HCT116 (cell line): ENCODE data around the gene HS6ST1. TPM values are rescaled to one million over a fixed set of nuclear protein-coding genes. Genes with fewer than 3 reads are reported as not detected.

Source experiments
- ATAC-seq: fragments of 200-7000 bp; cut with Tn5 transposase; 2 replicates; pipeline ENCODE4 v1.9.1; 2020; ENCODE audit warnings: mild to moderate bottlenecking, moderate library complexity
- BruUV-seq: library from RNA; stranded (reverse); fragments of 400-500 nt; replicated peaks from 2 replicates; lab custom pipeline; 2021; lab: Mats Ljungman, UMichigan
- CTCF ChIA-PET: fragments of 300-600 bp; sonication (Branson Sonifier 250); formaldehyde crosslinking; loops from one replicate; lab custom pipeline; 2021; ENCODE audit warnings: antibody characterized with exemption; lab: Charles Lee
- POLR2A ChIA-PET: fragments of 300-600, 350-600 bp; sonication (Branson Sonifier 250); formaldehyde crosslinking; loops from one replicate; lab custom pipeline; 2021; ENCODE audit warnings: antibody characterized with exemption; lab: Charles Lee
- RAD21 ChIA-PET, 2 experiments: fragments of 300-600 bp; sonication (Branson Sonifier 250); formaldehyde crosslinking; loops; one replicate each; lab custom pipeline; 2023; ENCODE audit warnings: low total read pairs in 2 of 2; ENCODE audit not compliant: uncharacterized antibody in 2 of 2, unreplicated experiment in 2 of 2, low non-redundant PET in 1 of 2; lab: Charles Lee
- DNase-seq: peaks from one replicate; pipeline ENCODE4 v3.0.0-alpha.2; 2010; ENCODE audit warnings: low read depth, low spot score
- H2AFZ ChIP-seq: fragments of 200-600 bp; shearing (Covaris generic), sonication (generic); 2 replicates; pipeline ENCODE4 v1.6.1; 2017; ENCODE audit warnings: low read depth, mixed run types, mixed read lengths, antibody characterized with exemption, low read length; ENCODE audit not compliant: poor library complexity, severe bottlenecking
- H3K27ac ChIP-seq: 2 replicates; pipeline ENCODE4 v1.5.1; 2012; ENCODE audit warnings: low read depth, low read length
- H3K27me3 ChIP-seq: fragments of 200-600 bp; sonication (generic); 2 replicates; pipeline ENCODE4 v1.6.1; 2016; ENCODE audit warnings: mixed run types, low read length, mixed read lengths; ENCODE audit not compliant: insufficient read depth
- H3K36me3 ChIP-seq, 2 experiments: fragments of 200-500 bp in 1 of 2; fragments of 200-600 bp in 1 of 2; sonication (Bioruptor generic) in 1 of 2; sonication (generic) in 1 of 2; 2 replicates each; pipeline versions ENCODE4 v1.5.1 to v1.6.1; 2014 to 2016; ENCODE audit warnings: low read length in 2 of 2, inconsistent platforms in 1 of 2, mixed read lengths in 1 of 2, mixed run types in 1 of 2; ENCODE audit not compliant: insufficient read depth in 2 of 2, control insufficient read depth in 1 of 2
- H3K4me1 ChIP-seq, 2 experiments: fragments of 200-600 bp in 1 of 2; sonication (generic) in 1 of 2; 2 replicates each; pipeline versions ENCODE4 v1.5.1 to v1.6.1; 2012 to 2017; ENCODE audit warnings: low read length in 2 of 2, inconsistent platforms in 1 of 2, mild to moderate bottlenecking in 1 of 2, mixed read lengths in 1 of 2, mixed run types in 1 of 2, moderate library complexity in 1 of 2; ENCODE audit not compliant: insufficient read depth in 2 of 2, control insufficient read depth in 1 of 2
- H3K4me2 ChIP-seq: fragments of 200-600 bp; sonication (generic); 2 replicates; pipeline ENCODE4 v1.6.1; 2017; ENCODE audit warnings: mixed run types, low read length, mixed read lengths
- H3K4me3 ChIP-seq, 2 experiments: fragments of 200-600 bp in 1 of 2; sonication (generic) in 1 of 2; replicated peaks in 1 of 2; 2 replicates each; pipeline ENCODE4 v1.5.1; 2011 to 2016; ENCODE audit warnings: low read length in 2 of 2, control low read depth in 1 of 2, low read depth in 1 of 2, mild to moderate bottlenecking in 1 of 2, mixed read lengths in 1 of 2, mixed run types in 1 of 2
- H3K79me2 ChIP-seq: fragments of 200-600 bp; sonication (generic); 2 replicates; pipeline ENCODE4 v1.6.1; 2017; ENCODE audit warnings: mild to moderate bottlenecking, mixed run types, low read length, moderate library complexity, mixed read lengths; ENCODE audit not compliant: insufficient read depth
- H3K9ac ChIP-seq: fragments of 200-600 bp; sonication (generic); 2 replicates; pipeline ENCODE4 v1.6.1; 2016; ENCODE audit warnings: low read length, mixed read lengths
- H3K9me2 ChIP-seq: fragments of 200-600 bp; sonication (generic), shearing (Covaris generic); 2 replicates; pipeline ENCODE4 v1.6.1; 2017; ENCODE audit warnings: mixed run types, mild to moderate bottlenecking, moderate library complexity; ENCODE audit not compliant: insufficient read depth
- H3K9me3 ChIP-seq, 2 experiments: fragments of 200-500 bp in 1 of 2; fragments of 200-600 bp in 1 of 2; sonication (Bioruptor generic) in 1 of 2; sonication (generic) in 1 of 2; 2 replicates each; pipeline ENCODE4 v1.6.1; 2014 to 2017; ENCODE audit warnings: low read length in 2 of 2, mixed read lengths in 2 of 2, inconsistent platforms in 1 of 2, low read depth in 1 of 2, mild to moderate bottlenecking in 1 of 2, mixed run types in 1 of 2, moderate library complexity in 1 of 2; ENCODE audit not compliant: control insufficient read depth in 1 of 2, insufficient read depth in 1 of 2
- H4K20me1 ChIP-seq: fragments of 200-600 bp; sonication (generic), shearing (Covaris generic); 2 replicates; pipeline ENCODE4 v1.6.1; 2017; ENCODE audit warnings: mixed run types, mild to moderate bottlenecking, moderate library complexity; ENCODE audit not compliant: insufficient read depth
- CBX3 ChIP-seq: IDR thresholded peaks from 2 replicates; pipeline ENCODE4 v1.6.1; 2012; ENCODE audit warnings: low read depth
- EGR1 ChIP-seq: IDR thresholded peaks from 2 replicates; pipeline ENCODE4 v1.6.1; 2012; ENCODE audit warnings: low read depth
- ELF1 ChIP-seq: IDR thresholded peaks from 2 replicates; pipeline ENCODE4 v1.6.1; 2012; ENCODE audit warnings: low read depth, borderline replicate concordance
- EZH2 ChIP-seq: fragments of 200-600 bp; sonication (generic); IDR thresholded peaks from 2 replicates; pipeline ENCODE4 v1.6.1; 2017; ENCODE audit warnings: antibody characterized with exemption, mixed run types
- FOSL1 ChIP-seq: IDR thresholded peaks from 2 replicates; pipeline ENCODE4 v1.6.1; 2012; ENCODE audit warnings: low read depth
- JUND ChIP-seq: IDR thresholded peaks from 2 replicates; pipeline ENCODE4 v1.6.1; 2012
- MAX ChIP-seq: IDR thresholded peaks from 2 replicates; pipeline ENCODE4 v1.6.1; 2012
- POLR2A ChIP-seq: IDR thresholded peaks from 2 replicates; pipeline ENCODE4 v1.7.0; 2011; ENCODE audit warnings: borderline replicate concordance; ENCODE audit not compliant: insufficient read depth, insufficient read length; ENCODE audit errors: extremely low read depth
- RAD21 ChIP-seq: IDR thresholded peaks from 2 replicates; pipeline ENCODE4 v1.6.1; 2012; ENCODE audit warnings: low read depth, mild to moderate bottlenecking
- SP1 ChIP-seq: IDR thresholded peaks from 2 replicates; pipeline ENCODE4 v1.6.1; 2012; ENCODE audit warnings: low read depth
- SRF ChIP-seq: IDR thresholded peaks from 2 replicates; pipeline ENCODE4 v1.6.1; 2012; ENCODE audit warnings: low read depth
- YY1 ChIP-seq: IDR thresholded peaks from 2 replicates; pipeline ENCODE4 v1.6.1; 2011; ENCODE audit warnings: low read length, low read depth, moderate library complexity, mild to moderate bottlenecking; ENCODE audit not compliant: insufficient replicate concordance; ENCODE audit errors: extremely low read depth
- ZBTB33 ChIP-seq: IDR thresholded peaks from 2 replicates; pipeline ENCODE4 v1.6.1; 2011; ENCODE audit warnings: mild to moderate bottlenecking, low read length, moderate library complexity; ENCODE audit not compliant: insufficient replicate concordance; ENCODE audit errors: extremely low read depth
- ZNF274 ChIP-seq: fragments of 200-500 bp; sonication (Bioruptor generic); IDR thresholded peaks from 2 replicates; pipeline ENCODE4 v1.6.1; 2014; ENCODE audit warnings: mild to moderate bottlenecking, low read depth, low read length, inconsistent platforms
- intact Hi-C: fragments of 100-400 bp; cut with micrococcal nuclease; formaldehyde crosslinking; loops from 2 replicates; pipeline ENCODE4 v1.10.0; 2022
- total RNA-seq: library from RNA; stranded (reverse); gene quantifications from one replicate; pipeline ENCODE4 v1.2.1, GENCODE V29; 2021; ENCODE audit not compliant: unreplicated experiment
- TF ChIP-seq, protein P1 (sequence below), 3 experiments: fragments of 200-600 bp in 1 of 3; sonication (generic) in 1 of 3; IDR thresholded peaks in 2 of 3; conservative IDR thresholded peaks in 1 of 3; 2 replicates each; pipeline ENCODE4 v1.5.1; 2012 to 2017; ENCODE audit warnings: low read depth in 2 of 3, low read length in 2 of 3, antibody characterized with exemption in 1 of 3, borderline replicate concordance in 1 of 3, control low read depth in 1 of 3, mild to moderate bottlenecking in 1 of 3, mixed read lengths in 1 of 3, mixed run types in 1 of 3, moderate library complexity in 1 of 3; ENCODE audit not compliant: insufficient read depth in 1 of 3
- TF ChIP-seq, protein P2 (sequence below): IDR thresholded peaks from 2 replicates; pipeline ENCODE4 v1.6.1; 2012; ENCODE audit warnings: low read depth

HS6ST1 gene
- total RNA-seq, 1 experiment from 2014 or later, result 35.0 TPM

DNA sequence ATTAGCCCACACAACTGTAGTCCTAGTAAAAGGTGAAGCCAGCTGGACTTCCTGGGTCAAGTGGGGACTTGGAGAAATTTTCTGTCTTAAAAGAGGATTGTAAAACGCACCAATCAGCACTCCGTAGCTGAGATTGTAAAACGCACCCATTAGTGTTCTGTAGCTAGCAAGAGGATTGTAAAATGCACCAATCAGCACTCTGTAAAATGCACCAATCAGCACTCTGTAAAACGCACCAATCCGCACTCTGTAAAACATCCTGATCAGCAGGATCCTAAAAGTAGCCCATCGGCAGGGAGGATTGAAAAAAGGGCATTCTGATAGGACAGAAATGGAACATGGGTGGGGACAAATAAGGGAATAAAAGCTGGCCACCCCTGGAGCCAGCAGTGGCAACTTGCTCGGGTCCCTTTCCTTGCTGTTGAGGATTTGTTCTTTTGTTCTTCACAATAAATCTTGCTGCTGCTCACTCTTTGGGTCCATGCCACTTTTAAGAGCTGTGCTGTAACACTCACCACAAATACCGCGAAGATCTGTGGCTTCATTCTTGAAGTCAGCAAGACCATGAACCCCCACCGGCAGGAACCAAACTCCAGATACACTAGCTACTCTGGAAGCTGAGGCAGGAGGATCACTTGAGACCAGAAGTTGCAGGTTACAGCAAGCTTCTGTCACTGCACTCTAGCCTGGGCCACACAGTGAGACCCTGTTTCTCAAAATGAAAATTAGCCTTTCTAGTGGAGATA is 102.6 kb downstream of the HS6ST1 start:
- no peak overlapping the region for H3K4me2 ChIP-seq
- CTCF ChIA-PET, result no interaction called here
- DNase-seq (no peak), ATAC-seq (no peak)
- no peaks in the 10 kb centered on the region for H3K9me3 ChIP-seq
- BruUV-seq, result no TSS peak
- POLR2A ChIA-PET, result no interaction called here
- H3K9me2 ChIP-seq, result no peaks in the 10 kb centered on the region
- TF ChIP-seq EZH2 (no peak), SRF (no peak), ELF1 (no peak), RAD21 (no peak), CBX3 (no peak), SP1 (no peak), POLR2A (no peak), FOSL1 (no peak), ZBTB33 (no peak), JUND (no peak), EGR1 (no peak), ZNF274 (no peak), YY1 (no peak), MAX (no peak)
- TF ChIP-seq, protein P1, sequence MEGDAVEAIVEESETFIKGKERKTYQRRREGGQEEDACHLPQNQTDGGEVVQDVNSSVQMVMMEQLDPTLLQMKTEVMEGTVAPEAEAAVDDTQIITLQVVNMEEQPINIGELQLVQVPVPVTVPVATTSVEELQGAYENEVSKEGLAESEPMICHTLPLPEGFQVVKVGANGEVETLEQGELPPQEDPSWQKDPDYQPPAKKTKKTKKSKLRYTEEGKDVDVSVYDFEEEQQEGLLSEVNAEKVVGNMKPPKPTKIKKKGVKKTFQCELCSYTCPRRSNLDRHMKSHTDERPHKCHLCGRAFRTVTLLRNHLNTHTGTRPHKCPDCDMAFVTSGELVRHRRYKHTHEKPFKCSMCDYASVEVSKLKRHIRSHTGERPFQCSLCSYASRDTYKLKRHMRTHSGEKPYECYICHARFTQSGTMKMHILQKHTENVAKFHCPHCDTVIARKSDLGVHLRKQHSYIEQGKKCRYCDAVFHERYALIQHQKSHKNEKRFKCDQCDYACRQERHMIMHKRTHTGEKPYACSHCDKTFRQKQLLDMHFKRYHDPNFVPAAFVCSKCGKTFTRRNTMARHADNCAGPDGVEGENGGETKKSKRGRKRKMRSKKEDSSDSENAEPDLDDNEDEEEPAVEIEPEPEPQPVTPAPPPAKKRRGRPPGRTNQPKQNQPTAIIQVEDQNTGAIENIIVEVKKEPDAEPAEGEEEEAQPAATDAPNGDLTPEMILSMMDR (IDR thresholded peaks at IDR 0.05 in 2 of 3, conservative IDR thresholded peaks at IDR 0.05 in 1 of 3; ENCODE audit: borderline replicate concordance in 1 of 3, insufficient read depth in 1 of 3, low read depth in 2 of 3, low read length in 2 of 3), result no peak
- TF ChIP-seq, protein P2, sequence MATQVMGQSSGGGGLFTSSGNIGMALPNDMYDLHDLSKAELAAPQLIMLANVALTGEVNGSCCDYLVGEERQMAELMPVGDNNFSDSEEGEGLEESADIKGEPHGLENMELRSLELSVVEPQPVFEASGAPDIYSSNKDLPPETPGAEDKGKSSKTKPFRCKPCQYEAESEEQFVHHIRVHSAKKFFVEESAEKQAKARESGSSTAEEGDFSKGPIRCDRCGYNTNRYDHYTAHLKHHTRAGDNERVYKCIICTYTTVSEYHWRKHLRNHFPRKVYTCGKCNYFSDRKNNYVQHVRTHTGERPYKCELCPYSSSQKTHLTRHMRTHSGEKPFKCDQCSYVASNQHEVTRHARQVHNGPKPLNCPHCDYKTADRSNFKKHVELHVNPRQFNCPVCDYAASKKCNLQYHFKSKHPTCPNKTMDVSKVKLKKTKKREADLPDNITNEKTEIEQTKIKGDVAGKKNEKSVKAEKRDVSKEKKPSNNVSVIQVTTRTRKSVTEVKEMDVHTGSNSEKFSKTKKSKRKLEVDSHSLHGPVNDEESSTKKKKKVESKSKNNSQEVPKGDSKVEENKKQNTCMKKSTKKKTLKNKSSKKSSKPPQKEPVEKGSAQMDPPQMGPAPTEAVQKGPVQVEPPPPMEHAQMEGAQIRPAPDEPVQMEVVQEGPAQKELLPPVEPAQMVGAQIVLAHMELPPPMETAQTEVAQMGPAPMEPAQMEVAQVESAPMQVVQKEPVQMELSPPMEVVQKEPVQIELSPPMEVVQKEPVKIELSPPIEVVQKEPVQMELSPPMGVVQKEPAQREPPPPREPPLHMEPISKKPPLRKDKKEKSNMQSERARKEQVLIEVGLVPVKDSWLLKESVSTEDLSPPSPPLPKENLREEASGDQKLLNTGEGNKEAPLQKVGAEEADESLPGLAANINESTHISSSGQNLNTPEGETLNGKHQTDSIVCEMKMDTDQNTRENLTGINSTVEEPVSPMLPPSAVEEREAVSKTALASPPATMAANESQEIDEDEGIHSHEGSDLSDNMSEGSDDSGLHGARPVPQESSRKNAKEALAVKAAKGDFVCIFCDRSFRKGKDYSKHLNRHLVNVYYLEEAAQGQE, result no peak
- RAD21 ChIA-PET, result no interaction called here
- no peak overlapping the region for H3K4me3 ChIP-seq
- no peaks in the 10 kb centered on the region for H3K79me2 ChIP-seq
- H3K9ac ChIP-seq, result no peak overlapping the region
- H2AFZ ChIP-seq, result no peak overlapping the region
- intact Hi-C loops, result no loop called here
- H3K27me3 ChIP-seq, result 0 out of 2 replicates have a peak, but pooled peaks cover 2% of the 10 kb centered on the region
- H3K4me1 ChIP-seq, result no peaks in the 10 kb centered on the region
- H3K27ac ChIP-seq, result no peak overlapping the region
- H4K20me1 ChIP-seq, result no peaks in the 10 kb centered on the region
- no peaks in the 10 kb centered on the region for H3K36me3 ChIP-seq
